Ovary (tissue), 9 donors: ENCODE measurements around the gene ERLIN1. TPM values are rescaled to one million over a fixed set of nuclear protein-coding genes. Genes with fewer than 3 reads are reported as not detected.
A peak's percentile ranks its signal among the peaks of the same experiment; 100 is the strongest.

Source experiments
- DNase-seq, 5 donors: peaks; one replicate each; pipeline ENCODE4 v3.0.0-alpha.2; 2019 to 2020
- H3K27ac ChIP-seq, 2 donors: fragments of 200-600 bp; one replicate each; pipeline versions ENCODE4 v1.5.1 to v1.8.0; 2019 to 2022
- H3K27me3 ChIP-seq: fragments of 200-600 bp; one replicate; pipeline ENCODE4 v1.8.0; 2022
- H3K36me3 ChIP-seq: fragments of 200-600 bp; sonication (generic); one replicate; pipeline ENCODE4 v1.5.1; 2019
- H3K4me1 ChIP-seq: one replicate; pipeline ENCODE4 v1.8.1; 2013; ENCODE audit warnings: mild to moderate bottlenecking, moderate library complexity; ENCODE audit not compliant: insufficient read depth
- H3K4me3 ChIP-seq: fragments of 200-600 bp; sonication (generic); one replicate; pipeline ENCODE4 v1.5.1; 2017
- H3K9me3 ChIP-seq, 2 donors: fragments of 200-600 bp in 1 of 2; sonication (generic) in 1 of 2; one replicate each; pipeline versions ENCODE4 v1.5.1 to v1.8.1; 2013 to 2019; ENCODE audit warnings: mild to moderate bottlenecking in 1 of 2, moderate library complexity in 1 of 2
- EP300 ChIP-seq: sonication (generic); formaldehyde crosslinking; IDR thresholded peaks from one replicate; pipeline ENCODE4 v1.6.1; 2017; ENCODE audit warnings: antibody characterized with exemption
- POLR2A ChIP-seq: fragments of 450-650 bp; IDR thresholded peaks from one replicate; pipeline ENCODE4 v1.6.1; 2017; ENCODE audit warnings: antibody characterized with exemption, mild to moderate bottlenecking, moderate library complexity
- WGBS, 3 donors: extraction: QIAGEN DNeasy Blood & Tissue Kit in 1 of 3; methylation state at CpG; one replicate each; pipeline versions ENCODE4 v1.1.5 to v1.1.7; 2013 to 2017; 5-methylcytosine and 5-hydroxymethylcytosine counted together
- intact Hi-C, 4 donors: fragments of 100-400 bp; cut with DNase I; formaldehyde crosslinking; loops; one replicate each; pipeline versions ENCODE4 v1.11.0 to v1.15.1; 2022 to 2023
- polyA plus RNA-seq, 2 donors: library from polyadenylated mRNA; stranded (reverse); fragments of 200-250 nt in 1 of 2; fragments of 350-450 nt in 1 of 2; fragmentation: Illumina TruSeq in 1 of 2; extraction: RNeasy Lipid Tissue Mini Kit (QIAGEN cat#74804) in 1 of 2; gene quantifications; one replicate each; pipeline ENCODE4 v1.2.3, GENCODE V29; 2013 to 2014
- total RNA-seq, 7 donors: library from RNA; depleted of rRNA in 2 of 7; stranded (reverse); fragments of >200 nt in 2 of 7; fragmentation: NEBNext Ultra II Directional in 3 of 7; extraction: Animal tissue kit (Norgen Biotek cat#: 25700) in 3 of 7; gene quantifications; one replicate each; pipeline versions ENCODE4 v1.1.0 to v1.2.4, GENCODE V29; 2016 to 2023
- TF ChIP-seq, protein P1 (sequence below), 3 donors: fragments of 450-650 bp in 2 of 3; fragments of 200-600 bp in 1 of 3; IDR thresholded peaks; one replicate each; pipeline versions ENCODE4 v1.5.1 to v1.8.0; 2016 to 2022; ENCODE audit warnings: antibody characterized with exemption in 3 of 3, mild to moderate bottlenecking in 1 of 3
- donor health status: DM: no; HTN: no; CAD: no; lungs with moderate emphysema.
- donor health status: DM: no; HTN: no; CAD: no.
- donor health status: Bipolar disorder and iron deficiency.
- donor health status: DM: yes; HTN: yes; CAD: no.
- donor health status: DM: no; HTN: no; CAD: no.
- donor health status: DM: yes; HTN: yes; CAD: no.

Gene ERLIN1
- total and polyA plus RNA-seq, 9 donors = 10.7 to 55.2 (median 24.6) TPM

DNA sequence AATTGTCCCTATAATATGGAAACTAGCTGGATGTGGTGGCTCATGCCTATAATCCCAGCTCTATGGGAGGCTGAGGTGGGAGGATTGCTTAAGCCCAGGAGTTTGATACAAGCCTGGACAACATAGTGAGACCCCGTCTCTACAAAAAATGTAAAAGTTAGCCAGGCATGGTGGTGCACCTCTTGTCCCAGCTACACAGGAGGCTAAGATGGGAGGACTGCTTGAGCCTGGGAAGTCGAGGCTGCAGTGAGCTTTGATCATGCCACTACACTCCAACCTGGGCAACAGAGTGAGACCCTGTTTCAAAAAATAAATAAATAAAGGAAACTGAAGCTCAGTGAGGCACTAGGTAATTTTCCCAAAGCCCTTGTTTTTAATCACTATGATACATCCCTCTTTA lies 15.7 kb upstream of the ERLIN1 start:
- Histone ChIP-seq H3K4me3 (no peak overlapping the region), H3K9me3 (no peaks in the 10 kb centered on the region), H3K4me1 (no peaks in the 10 kb centered on the region), H3K27me3 (no peaks in the 10 kb centered on the region), H3K27ac (no peak overlapping the region), H3K36me3 (no peaks in the 10 kb centered on the region)
- 95 to 98% (median 96%) methylated on average over 2 of the region's 2 CpGs for WGBS, 3 donors
- TF ChIP-seq EP300 (no peak), POLR2A (no peak)
- TF ChIP-seq, protein P1, sequence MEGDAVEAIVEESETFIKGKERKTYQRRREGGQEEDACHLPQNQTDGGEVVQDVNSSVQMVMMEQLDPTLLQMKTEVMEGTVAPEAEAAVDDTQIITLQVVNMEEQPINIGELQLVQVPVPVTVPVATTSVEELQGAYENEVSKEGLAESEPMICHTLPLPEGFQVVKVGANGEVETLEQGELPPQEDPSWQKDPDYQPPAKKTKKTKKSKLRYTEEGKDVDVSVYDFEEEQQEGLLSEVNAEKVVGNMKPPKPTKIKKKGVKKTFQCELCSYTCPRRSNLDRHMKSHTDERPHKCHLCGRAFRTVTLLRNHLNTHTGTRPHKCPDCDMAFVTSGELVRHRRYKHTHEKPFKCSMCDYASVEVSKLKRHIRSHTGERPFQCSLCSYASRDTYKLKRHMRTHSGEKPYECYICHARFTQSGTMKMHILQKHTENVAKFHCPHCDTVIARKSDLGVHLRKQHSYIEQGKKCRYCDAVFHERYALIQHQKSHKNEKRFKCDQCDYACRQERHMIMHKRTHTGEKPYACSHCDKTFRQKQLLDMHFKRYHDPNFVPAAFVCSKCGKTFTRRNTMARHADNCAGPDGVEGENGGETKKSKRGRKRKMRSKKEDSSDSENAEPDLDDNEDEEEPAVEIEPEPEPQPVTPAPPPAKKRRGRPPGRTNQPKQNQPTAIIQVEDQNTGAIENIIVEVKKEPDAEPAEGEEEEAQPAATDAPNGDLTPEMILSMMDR (IDR thresholded peaks at IDR 0.05) = no peak
- intact Hi-C loops = no loop called here
- no peak for DNase-seq

DNA sequence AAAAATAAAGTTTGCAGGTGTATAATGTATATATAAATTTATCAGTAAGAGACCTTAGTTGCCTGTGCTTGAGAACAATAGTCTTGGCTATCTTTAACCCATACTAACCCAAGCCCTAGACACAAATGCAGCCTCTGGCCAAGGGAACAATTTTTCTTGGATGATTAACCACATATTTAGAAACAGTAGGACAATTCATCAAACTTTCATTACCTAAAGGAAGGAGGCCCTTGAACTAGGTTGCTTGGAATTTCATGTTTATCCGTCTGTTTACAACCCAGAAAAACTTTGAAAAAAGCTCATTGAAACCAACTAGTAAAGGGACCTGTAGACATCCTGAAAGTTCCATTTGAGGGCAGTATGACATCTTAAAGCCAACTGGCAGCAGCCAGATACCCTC lies 8.9 kb upstream of the ERLIN1 start:
- TF ChIP-seq POLR2A = no peak
- TF ChIP-seq, protein P1 (IDR thresholded peaks at IDR 0.05) = no peak
- TF ChIP-seq EP300 = no peak
- Histone ChIP-seq H3K4me3 (no peak overlapping the region), H3K4me1 (no peaks in the 10 kb centered on the region), H3K27me3 (no peaks in the 10 kb centered on the region), H3K27ac (no peak overlapping the region), H3K9me3 (no peaks in the 10 kb centered on the region), H3K36me3 (no peaks in the 10 kb centered on the region)
- 76 to 79% (median 79%) methylated on average over 1 of the region's 1 CpG for WGBS, 3 donors
- DNase-seq = no peak
- intact Hi-C loops = no loop called here

GRCh38 chr10:100192350-100192749 lies 6.5 kb upstream of the ERLIN1 start:
- no peaks in the 10 kb centered on the region for H3K4me1 ChIP-seq
- no peaks in the 10 kb centered on the region for H3K36me3 ChIP-seq
- WGBS, 3 donors = 91 to 94% (median 92%) methylated on average over 2 of the region's 2 CpGs
- no peak for DNase-seq
- H3K4me3 ChIP-seq = no peak overlapping the region
- no peak overlapping the region for H3K27ac ChIP-seq
- no peaks in the 10 kb centered on the region for H3K9me3 ChIP-seq
- TF ChIP-seq POLR2A (no peak), EP300 (no peak)
- TF ChIP-seq, protein P1 (IDR thresholded peaks at IDR 0.05) = no peak
- no peaks in the 10 kb centered on the region for H3K27me3 ChIP-seq
- intact Hi-C loops = no loop called here

GRCh38 chr10:100186253-100187212 lies 704 bp upstream of the ERLIN1 start:
- H3K27ac ChIP-seq = peak overlapping the region in 1 of 2 donors; percentile 81
- no peaks in the 10 kb centered on the region for H3K9me3 ChIP-seq
- H3K36me3 ChIP-seq = no peaks in the 10 kb centered on the region
- TF ChIP-seq EP300 (no peak), POLR2A (no peak)
- TF ChIP-seq, protein P1 (IDR thresholded peaks at IDR 0.05) = no peak
- 29 to 33% (median 29%) methylated on average over 28 of the region's 28 CpGs for WGBS, 3 donors
- peak in 4 of 5 donors; percentile 28 to 41 (median 33) for DNase-seq
- no peaks in the 10 kb centered on the region for H3K27me3 ChIP-seq
- H3K4me1 ChIP-seq = peaks cover 4% of the 10 kb centered on the region
- intact Hi-C loops = no loop called here
- H3K4me3 ChIP-seq = peak overlapping the region; percentile 81
